DND-41 (cell line): ENCODE measurements around the gene ANGPTL4.
A peak's percentile ranks its signal among the peaks of the same experiment; 100 is the strongest.

ENCODE experiments used
- ATAC-seq: fragments of 200-7000 bp; cut with Tn5 transposase; 3 replicates; pipeline ENCODE4 v1.9.1; 2021; ENCODE audit warnings: low read depth; ENCODE audit not compliant: insufficient read depth
- DNase-seq: peaks from one replicate; pipeline ENCODE4 v3.0.0-alpha.2; 2020
- H2AFZ ChIP-seq: 2 replicates; pipeline ENCODE4 v1.6.0; 2012; ENCODE audit warnings: low read depth, low read length
- H3K27ac ChIP-seq: 2 replicates; pipeline ENCODE4 v1.5.1; 2012; ENCODE audit warnings: low read length, inconsistent platforms
- H3K27me3 ChIP-seq: fragments of 200-600 bp; sonication (generic); 2 replicates; pipeline ENCODE4 v1.6.0; 2012; ENCODE audit warnings: low read length, mild to moderate bottlenecking, inconsistent platforms; ENCODE audit not compliant: insufficient read depth, poor library complexity
- H3K36me3 ChIP-seq: 2 replicates; pipeline ENCODE4 v1.5.1; 2012; ENCODE audit warnings: low read length, inconsistent platforms; ENCODE audit not compliant: insufficient read depth
- H3K4me1 ChIP-seq: 2 replicates; pipeline ENCODE4 v1.5.1; 2012; ENCODE audit warnings: mild to moderate bottlenecking, low read length; ENCODE audit not compliant: insufficient read depth
- H3K4me2 ChIP-seq: 2 replicates; pipeline ENCODE4 v1.6.0; 2012; ENCODE audit warnings: mild to moderate bottlenecking, moderate library complexity, low read length, inconsistent platforms; ENCODE audit not compliant: insufficient read depth
- H3K4me3 ChIP-seq, 2 experiments: fragments of 200-600 bp in 1 of 2; shearing (Covaris generic) in 1 of 2; 2 replicates each; pipeline ENCODE4 v1.5.1; 2012 to 2016; ENCODE audit warnings: inconsistent platforms in 2 of 2, low read length in 2 of 2, mild to moderate bottlenecking in 2 of 2, low read depth in 1 of 2, moderate library complexity in 1 of 2
- H3K79me2 ChIP-seq: 2 replicates; pipeline ENCODE4 v1.6.0; 2012; ENCODE audit warnings: low read length, inconsistent platforms; ENCODE audit not compliant: insufficient read depth
- H3K9ac ChIP-seq: 2 replicates; pipeline ENCODE4 v1.6.0; 2012; ENCODE audit warnings: low read depth, mild to moderate bottlenecking, inconsistent platforms, low read length, moderate library complexity
- H3K9me3 ChIP-seq: 2 replicates; pipeline ENCODE4 v1.5.1; 2012; ENCODE audit warnings: low read length, moderate library complexity, mild to moderate bottlenecking, inconsistent platforms; ENCODE audit not compliant: insufficient read depth, severe bottlenecking
- H4K20me1 ChIP-seq: 2 replicates; pipeline ENCODE4 v1.6.0; 2012; ENCODE audit warnings: low read length; ENCODE audit not compliant: insufficient read depth
- CTCF ChIP-seq: IDR thresholded peaks from 2 replicates; pipeline ENCODE4 v1.5.1; 2012; ENCODE audit warnings: borderline replicate concordance, low read length, moderate library complexity, mild to moderate bottlenecking; ENCODE audit not compliant: poor library complexity, severe bottlenecking; ENCODE audit errors: extremely low read depth
- EZH2 ChIP-seq: IDR thresholded peaks from 3 replicates; pipeline ENCODE4 v1.6.1; 2012; ENCODE audit warnings: borderline replicate concordance, low read depth, mild to moderate bottlenecking, moderate library complexity, low read length, inconsistent platforms; ENCODE audit not compliant: severe bottlenecking

The ANGPTL4 gene

GRCh38 chr19:8395621-8396082 lies 31.7 kb downstream of the ANGPTL4 start:
- Histone ChIP-seq H3K9ac (no peak overlapping the region), H3K36me3 (peaks cover 23% of the 10 kb centered on the region)

GRCh38 chr19:8396185-8396562 lies 32.2 kb downstream of the ANGPTL4 start:
- H3K79me2 ChIP-seq = peaks cover 89% of the 10 kb centered on the region
- H3K27ac ChIP-seq = no peak overlapping the region
- ATAC-seq (no peak), DNase-seq (no peak)
- no peaks in the 10 kb centered on the region for H3K27me3 ChIP-seq
- peaks cover 13% of the 10 kb centered on the region for H3K4me1 ChIP-seq
- H2AFZ ChIP-seq = no peak overlapping the region
- H3K9ac ChIP-seq = no peak overlapping the region
- TF ChIP-seq EZH2 = no peak
- TF ChIP-seq CTCF = no peak
- peaks cover 23% of the 10 kb centered on the region for H3K36me3 ChIP-seq
- H3K4me2 ChIP-seq = no peak overlapping the region
- H3K9me3 ChIP-seq = no peaks in the 10 kb centered on the region
- H4K20me1 ChIP-seq = peaks cover 82% of the 10 kb centered on the region
- H3K4me3 ChIP-seq = no peak overlapping the region

More at GRCh38 chr19:8395621-8396082, 31.7 kb downstream of the ANGPTL4 start:
- H4K20me1 ChIP-seq = peaks cover 86% of the 10 kb centered on the region
- H3K4me1 ChIP-seq = peaks cover 17% of the 10 kb centered on the region
- H3K27me3 ChIP-seq = no peaks in the 10 kb centered on the region
- H3K79me2 ChIP-seq = peaks cover 92% of the 10 kb centered on the region
- H3K4me2 ChIP-seq = no peak overlapping the region
- H2AFZ ChIP-seq = no peak overlapping the region
- no peak for ATAC-seq
- no peak overlapping the region for H3K4me3 ChIP-seq
- no peak overlapping the region for H3K27ac ChIP-seq
- TF ChIP-seq CTCF = no peak
- no peak for TF ChIP-seq EZH2
- no peak for DNase-seq
- no peaks in the 10 kb centered on the region for H3K9me3 ChIP-seq

GRCh38 chr19:8396563-8397203 lies 32.7 kb downstream of the ANGPTL4 start:
- no peak overlapping the region for H2AFZ ChIP-seq
- H4K20me1 ChIP-seq = peaks cover 78% of the 10 kb centered on the region
- no peak overlapping the region for H3K4me2 ChIP-seq
- H3K27ac ChIP-seq = peak overlapping the region; percentile 36; the same call in 1 of the 2 replicates
- peak; percentile 65 for TF ChIP-seq CTCF
- TF ChIP-seq EZH2 = no peak
- peaks cover 23% of the 10 kb centered on the region for H3K36me3 ChIP-seq
- ATAC-seq (peak; percentile 86), DNase-seq (peak; percentile 75)
- no peaks in the 10 kb centered on the region for H3K27me3 ChIP-seq
- H3K4me1 ChIP-seq = peaks cover 8% of the 10 kb centered on the region
- H3K9ac ChIP-seq = no peak overlapping the region
- no peak overlapping the region for H3K4me3 ChIP-seq
- H3K79me2 ChIP-seq = peaks cover 85% of the 10 kb centered on the region
- no peaks in the 10 kb centered on the region for H3K9me3 ChIP-seq
